T-helper 2 cell treated with Interferon-gamma antibody and Interleukin-4, amounts not matched to agents 5 μg/mL and 100 μg/mL, for 36 hours (primary cell): ENCODE measurements around the gene THEM5.

Experiments
- DNase-seq: peaks from one replicate; pipeline ENCODE4 v3.0.0; 2021; ENCODE audit warnings: low spot score
- H3K27ac Mint-ChIP-seq: one replicate; pipeline ENCODE4 v1.8.0; 2021; ENCODE audit warnings: mild to moderate bottlenecking, mixed read lengths
- H3K27me3 Mint-ChIP-seq: one replicate; pipeline ENCODE4 v1.8.0; 2021; ENCODE audit warnings: low read depth, mixed read lengths
- H3K36me3 Mint-ChIP-seq: one replicate; pipeline ENCODE4 v1.8.0; 2021; ENCODE audit warnings: low read depth, mixed read lengths
- H3K4me1 Mint-ChIP-seq: one replicate; pipeline ENCODE4 v1.8.0; 2021; ENCODE audit warnings: low read depth, mixed read lengths
- H3K4me3 Mint-ChIP-seq: one replicate; pipeline ENCODE4 v1.8.0; 2022; ENCODE audit warnings: mild to moderate bottlenecking, moderate library complexity, mixed read lengths
- H3K9me3 Mint-ChIP-seq: one replicate; pipeline ENCODE4 v1.8.0; 2021; ENCODE audit warnings: mixed read lengths

The THEM5 gene

GRCh38 chr1:151801846-151802245 is 51.7 kb downstream of the THEM5 start:
- Mint-ChIP-seq H3K27ac (no peak overlapping the region), H3K4me3 (no peak overlapping the region), H3K36me3 (no peaks in the 10 kb centered on the region), H3K4me1 (no peaks in the 10 kb centered on the region), H3K9me3 (no peaks in the 10 kb centered on the region), H3K27me3 (peaks cover 19% of the 10 kb centered on the region)
- DNase-seq = no peak

DNA sequence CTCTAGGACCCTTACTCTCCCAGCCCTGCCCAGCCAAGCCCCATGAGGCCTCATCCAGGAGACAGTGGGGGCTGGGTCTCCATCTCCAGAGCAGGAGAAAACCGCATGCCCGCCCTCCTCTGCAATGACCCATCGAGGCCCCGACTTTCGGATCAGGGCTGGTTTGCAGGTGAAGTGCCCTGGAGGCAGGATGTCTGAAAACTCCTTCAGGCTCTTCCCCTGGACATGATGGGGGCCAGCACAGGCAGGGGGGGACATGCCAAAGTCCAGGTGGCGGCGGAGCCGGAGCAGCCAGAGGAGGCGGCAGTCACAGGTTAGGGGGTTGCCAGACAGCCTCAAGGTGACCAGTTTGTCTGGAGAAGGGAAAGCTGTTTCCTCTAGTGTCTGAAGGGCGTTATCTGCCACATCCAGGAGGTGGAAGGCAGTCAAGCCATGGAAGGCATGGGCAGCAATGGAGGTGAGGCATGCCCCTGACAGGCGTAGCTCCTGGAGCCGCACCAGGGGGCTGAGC is 52.1 kb downstream of the THEM5 start:
- DNase-seq = no peak
- no peak overlapping the region for H3K27ac Mint-ChIP-seq
- H3K9me3 Mint-ChIP-seq = no peaks in the 10 kb centered on the region
- H3K4me3 Mint-ChIP-seq = no peak overlapping the region
- H3K36me3 Mint-ChIP-seq = no peaks in the 10 kb centered on the region
- peaks cover 16% of the 10 kb centered on the region for H3K27me3 Mint-ChIP-seq
- no peaks in the 10 kb centered on the region for H3K4me1 Mint-ChIP-seq

DNA sequence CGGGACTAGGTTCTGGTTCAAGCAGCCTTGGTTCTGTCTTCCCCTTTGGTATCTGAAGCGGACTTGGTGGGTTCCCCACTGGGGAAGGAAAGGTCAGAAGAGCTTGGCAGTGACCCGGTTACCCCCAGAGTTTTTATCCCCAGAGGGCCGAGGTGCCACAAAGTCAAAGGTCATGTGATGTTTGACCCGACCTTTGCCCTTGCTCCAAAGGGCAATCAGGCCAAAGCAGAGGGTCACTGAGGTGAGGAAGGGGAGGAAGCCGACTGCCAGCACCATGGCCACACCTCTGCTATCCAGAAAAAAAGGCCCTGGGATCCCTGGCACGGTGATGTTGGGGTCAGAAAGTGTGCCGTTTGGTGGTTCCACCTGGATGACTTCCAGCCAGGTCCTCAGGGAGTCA is 52.7 kb downstream of the THEM5 start:
- H3K9me3 Mint-ChIP-seq = no peaks in the 10 kb centered on the region
- H3K4me1 Mint-ChIP-seq = no peaks in the 10 kb centered on the region
- H3K27ac Mint-ChIP-seq = no peak overlapping the region
- DNase-seq = no peak
- H3K36me3 Mint-ChIP-seq = no peaks in the 10 kb centered on the region
- no peak overlapping the region for H3K4me3 Mint-ChIP-seq
- peaks cover 14% of the 10 kb centered on the region for H3K27me3 Mint-ChIP-seq

DNA sequence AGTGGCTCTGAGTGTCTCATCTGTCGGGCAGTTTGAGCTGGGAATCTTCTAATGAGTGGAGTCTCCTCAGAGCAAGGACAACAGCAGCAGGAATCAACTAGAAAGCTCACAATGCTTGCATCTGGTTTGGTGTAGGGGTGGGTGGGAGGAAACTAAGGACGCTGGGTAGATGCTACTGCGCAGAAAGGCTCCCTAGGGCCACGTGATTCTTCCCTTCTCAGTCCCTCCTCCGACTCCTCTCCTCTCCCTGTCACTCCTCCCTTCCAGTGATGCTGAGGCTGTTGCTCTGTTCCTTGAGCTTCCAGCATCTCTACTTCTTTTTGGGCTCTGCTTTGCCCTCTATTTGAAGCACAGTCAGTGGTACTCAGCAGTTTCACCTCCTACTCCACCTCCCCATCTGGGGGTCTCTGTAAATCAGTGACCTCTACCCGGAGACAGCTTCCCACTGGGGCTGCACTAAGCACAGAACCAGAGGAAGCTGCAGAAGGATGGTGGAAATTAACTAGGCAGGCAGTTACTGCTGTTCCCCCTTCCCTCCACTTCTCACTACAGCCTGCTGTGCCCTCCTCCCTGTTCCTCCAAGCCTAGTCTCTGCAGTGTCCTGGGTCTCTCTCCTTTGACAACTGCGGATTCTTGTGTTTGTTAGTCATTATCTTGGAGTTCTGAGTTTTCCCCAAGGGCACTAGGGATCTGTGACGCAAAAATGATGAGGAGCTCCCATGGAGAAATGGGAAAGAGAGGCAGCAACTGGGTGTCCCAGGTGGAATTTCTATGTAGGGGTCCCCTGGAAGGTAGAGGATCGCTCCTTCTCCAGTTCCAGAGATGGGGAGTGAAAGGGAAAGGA is 54.1 kb downstream of the THEM5 start:
- H3K9me3 Mint-ChIP-seq = no peaks in the 10 kb centered on the region
- DNase-seq = no peak
- no peaks in the 10 kb centered on the region for H3K36me3 Mint-ChIP-seq
- H3K27me3 Mint-ChIP-seq = peaks cover 14% of the 10 kb centered on the region
- no peaks in the 10 kb centered on the region for H3K4me1 Mint-ChIP-seq
- no peak overlapping the region for H3K27ac Mint-ChIP-seq
- no peak overlapping the region for H3K4me3 Mint-ChIP-seq

DNA sequence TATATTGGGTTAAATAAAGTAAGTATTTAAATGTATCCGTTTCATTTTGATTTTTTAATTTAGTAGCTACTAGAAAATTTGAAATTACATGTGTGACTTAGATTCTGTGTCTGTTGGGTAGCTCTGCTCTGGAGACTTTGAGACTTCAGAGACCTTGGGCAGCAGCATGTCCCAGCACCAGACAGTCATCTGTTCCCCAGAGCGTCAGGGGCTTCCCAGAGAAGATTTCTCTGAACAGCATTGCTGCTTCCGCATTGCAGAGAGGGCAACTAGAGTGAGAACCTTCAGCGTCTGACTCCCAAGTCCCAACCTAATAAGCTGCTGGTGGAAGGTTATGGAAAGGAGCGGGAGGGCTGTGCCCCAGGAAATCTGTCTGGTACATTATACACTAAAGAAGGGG is 54.9 kb downstream of the THEM5 start:
- DNase-seq = no peak
- peaks cover 12% of the 10 kb centered on the region for H3K27me3 Mint-ChIP-seq
- no peak overlapping the region for H3K4me3 Mint-ChIP-seq
- H3K9me3 Mint-ChIP-seq = no peaks in the 10 kb centered on the region
- H3K36me3 Mint-ChIP-seq = peaks cover 2% of the 10 kb centered on the region
- H3K27ac Mint-ChIP-seq = no peak overlapping the region
- no peaks in the 10 kb centered on the region for H3K4me1 Mint-ChIP-seq
